GM20431 (cell line): ENCODE measurements around the gene LMX1B.

Experiments
- in situ Hi-C: fragments of 300-500 bp; cut with MseI, MboI; formaldehyde crosslinking; loops from one replicate; pipeline ENCODE4 v1.15.0; 2020; ENCODE audit warnings: low sequenced_read_pairs; ENCODE audit not compliant: unreplicated experiment

LMX1B gene

GRCh38 chr9:126630458-126631237, 16.9 kb downstream of the LMX1B start:
- in situ Hi-C loops, result no loop called here

- in situ Hi-C loops, result no loop called here
Measured at GRCh38 chr9:126631254-126631653, 17.5 kb downstream of the LMX1B start.

- in situ Hi-C loops, result no loop called here
Measured at GRCh38 chr9:126633881-126634558, 20.3 kb downstream of the LMX1B start.

GRCh38 chr9:126635061-126635460, 21.3 kb downstream of the LMX1B start:
- in situ Hi-C loops, result no loop called here

GRCh38 chr9:126635661-126636439, 22.1 kb downstream of the LMX1B start:
- in situ Hi-C loops, result no loop called here

- in situ Hi-C loops, result no loop called here
Measured at GRCh38 chr9:126636983-126637798, 23.5 kb downstream of the LMX1B start.

GRCh38 chr9:126638571-126639132, 24.9 kb downstream of the LMX1B start:
- in situ Hi-C loops, result no loop called here

GRCh38 chr9:126639318-126640000, 25.7 kb downstream of the LMX1B start:
- in situ Hi-C loops, result no loop called here

- in situ Hi-C loops, result no loop called here
Measured at GRCh38 chr9:126641118-126641851, 27.6 kb downstream of the LMX1B start.

- in situ Hi-C loops, result no loop called here
Measured at GRCh38 chr9:126642010-126642744, 28.4 kb downstream of the LMX1B start.

GRCh38 chr9:126642839-126643238, 29.1 kb downstream of the LMX1B start:
- in situ Hi-C loops, result no loop called here

- in situ Hi-C loops, result no loop called here
Measured at GRCh38 chr9:126643945-126644527, 30.3 kb downstream of the LMX1B start.

GRCh38 chr9:126646162-126646561, 32.4 kb downstream of the LMX1B start:
- in situ Hi-C loops, result no loop called here

GRCh38 chr9:126647585-126648411, 34.1 kb downstream of the LMX1B start:
- in situ Hi-C loops, result no loop called here

- in situ Hi-C loops, result no loop called here
Measured at GRCh38 chr9:126649477-126649876, 35.7 kb downstream of the LMX1B start.

GRCh38 chr9:126650404-126651341, 36.9 kb downstream of the LMX1B start:
- in situ Hi-C loops, result no loop called here
